ENCODE data around the gene DRAP1.

Gene DRAP1

GRCh38 chr11:65903715-65904114 is 15.5 kb upstream of the DRAP1 start:
- no peak for DNase-seq (ENCODE audit: low read depth)

GRCh38 chr11:65906602-65907001 is 12.6 kb upstream of the DRAP1 start:
- no peak for DNase-seq (ENCODE audit: low read depth)

- no peak for DNase-seq (ENCODE audit: low read depth)
Measured at GRCh38 chr11:65907878-65908277, 11.3 kb upstream of the DRAP1 start.

- DNase-seq (ENCODE audit: low read depth): no peak
Measured at GRCh38 chr11:65911682-65912568, 7.3 kb upstream of the DRAP1 start.

- DNase-seq (ENCODE audit: low read depth): no peak
Measured at GRCh38 chr11:65912845-65913244, 6.4 kb upstream of the DRAP1 start.

GRCh38 chr11:65915101-65915820 is 4.0 kb upstream of the DRAP1 start:
- DNase-seq (ENCODE audit: low read depth): no peak

- DNase-seq (ENCODE audit: low read depth): no peak
Measured at GRCh38 chr11:65915821-65916251, 3.4 kb upstream of the DRAP1 start.

GRCh38 chr11:65916391-65916790 is 2.8 kb upstream of the DRAP1 start:
- no peak for DNase-seq (ENCODE audit: low read depth)

GRCh38 chr11:65917077-65917433 is 2.2 kb upstream of the DRAP1 start:
- DNase-seq (ENCODE audit: low read depth): no peak

- DNase-seq (ENCODE audit: low read depth): no peak
Measured at GRCh38 chr11:65917434-65918210, 1.6 kb upstream of the DRAP1 start.

- DNase-seq (ENCODE audit: low read depth): peak; percentile 29
Measured at GRCh38 chr11:65918211-65919140, 750 bp upstream of the DRAP1 start, which contains the start of gene C11orf68. Gene C11orf68, minus strand, starts transcription at chr11:65919062. Its CDS starts 31 bp downstream, at chr11:65919031.

GRCh38 chr11:65919573-65920371 is 546 bp downstream of the DRAP1 start:
- DNase-seq (ENCODE audit: low read depth): peak; percentile 51

- no peak for DNase-seq (ENCODE audit: low read depth)
Measured at GRCh38 chr11:65920372-65920802, 1.2 kb downstream of the DRAP1 start.

- no peak for DNase-seq (ENCODE audit: low read depth)
Measured at GRCh38 chr11:65921033-65921555, 1.9 kb downstream of the DRAP1 start.

- no peak for DNase-seq (ENCODE audit: low read depth)
Measured at GRCh38 chr11:65921876-65922275, 2.6 kb downstream of the DRAP1 start.

GRCh38 chr11:65922565-65922964 is 3.3 kb downstream of the DRAP1 start:
- no peak for DNase-seq (ENCODE audit: low read depth)

- no peak for DNase-seq (ENCODE audit: low read depth)
Measured at GRCh38 chr11:65925397-65925796, 6.2 kb downstream of the DRAP1 start.

- peak; percentile 66 for DNase-seq (ENCODE audit: low read depth)
Measured at GRCh38 chr11:65927904-65928397, 8.7 kb downstream of the DRAP1 start.

GRCh38 chr11:65928667-65929066 is 9.4 kb downstream of the DRAP1 start:
- no peak for DNase-seq (ENCODE audit: low read depth)
